Activated CD4-positive, CD25-positive, alpha-beta regulatory T cell treated with anti-CD3 and anti-CD28 coated beads, Interleukin-2, amount 50 U/mL, for 72 hours (primary cell): ENCODE data around the gene TSEN2.
"Not testable (repeated sequence)": the region's sequence is repeated elsewhere in the genome, so short reads cannot be mapped to it uniquely, and the experiment has no call there.

Experiments used
- DNase-seq: peaks from one replicate; pipeline ENCODE4 v3.0.0; 2021

Gene TSEN2

GRCh38 chr3:12507591-12508281, 23.5 kb downstream of the TSEN2 start:
- no peak for DNase-seq

- no peak for DNase-seq
These were observed 24.0 kb downstream of the TSEN2 start for GRCh38 chr3:12508291-12508700.

GRCh38 chr3:12509466-12509865, 25.2 kb downstream of the TSEN2 start:
- no peak for DNase-seq

- DNase-seq = no peak
These were observed 28.3 kb downstream of the TSEN2 start for GRCh38 chr3:12512534-12513118.

GRCh38 chr3:12513694-12514446, 29.6 kb downstream of the TSEN2 start:
- no peak for DNase-seq

GRCh38 chr3:12515631-12516030, 31.4 kb downstream of the TSEN2 start:
- DNase-seq = no peak

GRCh38 chr3:12516873-12517272, 32.6 kb downstream of the TSEN2 start:
- DNase-seq = no peak

GRCh38 chr3:12518261-12519028, 34.2 kb downstream of the TSEN2 start:
- DNase-seq = no peak

GRCh38 chr3:12521010-12521409, 36.7 kb downstream of the TSEN2 start:
- DNase-seq = no peak

GRCh38 chr3:12522721-12523120, 38.4 kb downstream of the TSEN2 start:
- DNase-seq = no peak

- no peak for DNase-seq
These were observed 43.5 kb downstream of the TSEN2 start for GRCh38 chr3:12527757-12528143.

GRCh38 chr3:12532182-12532581, 47.9 kb downstream of the TSEN2 start:
- DNase-seq = no peak

GRCh38 chr3:12536423-12536822, 52.1 kb downstream of the TSEN2 start:
- no peak for DNase-seq

- DNase-seq = no peak
These were observed 57.3 kb downstream of the TSEN2 start for GRCh38 chr3:12541625-12542024.

GRCh38 chr3:12543497-12543896, 59.2 kb downstream of the TSEN2 start:
- not testable (repeated sequence) for DNase-seq

GRCh38 chr3:12544652-12545472, 60.6 kb downstream of the TSEN2 start:
- DNase-seq = no peak

GRCh38 chr3:12545473-12545791, 61.2 kb downstream of the TSEN2 start, which contains the start of gene MKRN2OS:
TSS of gene MKRN2OS (minus strand) at chr3:12545499. CDS start at chr3:12545464, 35 bp downstream.
- DNase-seq = no peak

- DNase-seq = no peak
These were observed 65.9 kb downstream of the TSEN2 start for GRCh38 chr3:12549971-12550760.

- no peak for DNase-seq
These were observed 69.7 kb downstream of the TSEN2 start for GRCh38 chr3:12553921-12554391.

GRCh38 chr3:12556314-12556689, 72.0 kb downstream of the TSEN2 start:
- DNase-seq = no peak

GRCh38 chr3:12556690-12557472, 72.6 kb downstream of the TSEN2 start, which contains the start of gene MKRN2:
TSS of gene MKRN2 (plus strand) at chr3:12557087. CDS start at chr3:12557151, 64 bp downstream.
- peak; percentile 86 for DNase-seq
